Measurements from ENCODE around the gene MYH14.

Gene MYH14

DNA sequence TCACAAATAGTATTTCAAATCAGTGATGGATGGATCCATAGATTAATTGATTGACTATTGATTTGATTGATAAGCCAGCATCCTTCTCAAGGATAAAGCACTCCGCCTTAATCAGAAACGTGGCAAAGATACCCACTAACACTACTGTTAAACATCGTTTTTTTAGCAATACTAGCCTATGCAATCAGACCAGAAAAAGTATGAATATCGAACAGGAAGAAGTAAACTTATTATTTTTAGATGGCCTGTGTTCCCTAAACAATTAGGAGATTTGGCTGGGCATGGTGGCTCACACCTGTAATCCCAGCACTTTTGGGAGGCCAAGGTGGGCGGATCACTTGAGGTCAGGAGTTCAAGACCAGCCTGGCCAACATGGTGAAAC, 49.5 kb downstream of the MYH14 start:
- no peaks in the 10 kb centered on the region for H3F3A ChIP-seq (ENCODE audit: insufficient read depth)
- no peaks in the 10 kb centered on the region for H3K9me2 ChIP-seq (replicated peaks; ENCODE audit: insufficient read depth, low read length)
- H3K79me2 ChIP-seq (ENCODE audit: insufficient read depth, low read length) = no peaks in the 10 kb centered on the region
- no peak overlapping the region for H3K4me3 ChIP-seq (ENCODE audit: insufficient read depth, low read length, poor library complexity, severe bottlenecking)
- H2AFZ ChIP-seq (ENCODE audit: low read depth, low read length, severe bottlenecking) = no peak overlapping the region
- H3K4me2 ChIP-seq (ENCODE audit: low read depth, low read length, poor library complexity, severe bottlenecking) = no peak overlapping the region
- TF ChIP-seq, protein P1, sequence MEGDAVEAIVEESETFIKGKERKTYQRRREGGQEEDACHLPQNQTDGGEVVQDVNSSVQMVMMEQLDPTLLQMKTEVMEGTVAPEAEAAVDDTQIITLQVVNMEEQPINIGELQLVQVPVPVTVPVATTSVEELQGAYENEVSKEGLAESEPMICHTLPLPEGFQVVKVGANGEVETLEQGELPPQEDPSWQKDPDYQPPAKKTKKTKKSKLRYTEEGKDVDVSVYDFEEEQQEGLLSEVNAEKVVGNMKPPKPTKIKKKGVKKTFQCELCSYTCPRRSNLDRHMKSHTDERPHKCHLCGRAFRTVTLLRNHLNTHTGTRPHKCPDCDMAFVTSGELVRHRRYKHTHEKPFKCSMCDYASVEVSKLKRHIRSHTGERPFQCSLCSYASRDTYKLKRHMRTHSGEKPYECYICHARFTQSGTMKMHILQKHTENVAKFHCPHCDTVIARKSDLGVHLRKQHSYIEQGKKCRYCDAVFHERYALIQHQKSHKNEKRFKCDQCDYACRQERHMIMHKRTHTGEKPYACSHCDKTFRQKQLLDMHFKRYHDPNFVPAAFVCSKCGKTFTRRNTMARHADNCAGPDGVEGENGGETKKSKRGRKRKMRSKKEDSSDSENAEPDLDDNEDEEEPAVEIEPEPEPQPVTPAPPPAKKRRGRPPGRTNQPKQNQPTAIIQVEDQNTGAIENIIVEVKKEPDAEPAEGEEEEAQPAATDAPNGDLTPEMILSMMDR (IDR thresholded peaks at IDR 0.05; ENCODE audit: insufficient read depth, low read length, poor library complexity, severe bottlenecking) = no peak
- no peak for TF ChIP-seq EZH2phosphoT487 (conservative IDR thresholded peaks at IDR 0.05; ENCODE audit: low read length)
- no peaks in the 10 kb centered on the region for H3K27me3 ChIP-seq (ENCODE audit: low read length)
- H4K20me1 ChIP-seq (ENCODE audit: low read depth, low read length) = no peaks in the 10 kb centered on the region
- H3K9me3 ChIP-seq (ENCODE audit: insufficient read depth, low read length) = no peaks in the 10 kb centered on the region
- H3K36me3 ChIP-seq (ENCODE audit: low read length) = no peaks in the 10 kb centered on the region
- no peak overlapping the region for H3K27ac ChIP-seq (ENCODE audit: low read depth, low read length)
- no peak overlapping the region for H3K9ac ChIP-seq (ENCODE audit: low read length)

GRCh38 chr19:50255115-50255514, 51.7 kb downstream of the MYH14 start:
- Histone ChIP-seq H3K9me3 (ENCODE audit: insufficient read depth, low read length) (no peaks in the 10 kb centered on the region), H3F3A (ENCODE audit: insufficient read depth) (no peaks in the 10 kb centered on the region), H3K9me2 (replicated peaks; ENCODE audit: insufficient read depth, low read length) (no peaks in the 10 kb centered on the region), H4K20me1 (ENCODE audit: low read depth, low read length) (no peaks in the 10 kb centered on the region), H3K9ac (ENCODE audit: low read length) (no peak overlapping the region), H3K36me3 (ENCODE audit: low read length) (no peaks in the 10 kb centered on the region), H3K27ac (ENCODE audit: low read depth, low read length) (no peak overlapping the region), H3K79me2 (ENCODE audit: insufficient read depth, low read length) (no peaks in the 10 kb centered on the region), H3K4me2 (ENCODE audit: low read depth, low read length, poor library complexity, severe bottlenecking) (no peak overlapping the region), H3K27me3 (ENCODE audit: low read length) (no peaks in the 10 kb centered on the region), H2AFZ (ENCODE audit: low read depth, low read length, severe bottlenecking) (no peak overlapping the region), H3K4me3 (ENCODE audit: insufficient read depth, low read length, poor library complexity, severe bottlenecking) (no peak overlapping the region)
- TF ChIP-seq EZH2phosphoT487 (conservative IDR thresholded peaks at IDR 0.05; ENCODE audit: low read length) = no peak
- TF ChIP-seq, protein P1 (IDR thresholded peaks at IDR 0.05; ENCODE audit: insufficient read depth, low read length, poor library complexity, severe bottlenecking) = peak; percentile 56

DNA sequence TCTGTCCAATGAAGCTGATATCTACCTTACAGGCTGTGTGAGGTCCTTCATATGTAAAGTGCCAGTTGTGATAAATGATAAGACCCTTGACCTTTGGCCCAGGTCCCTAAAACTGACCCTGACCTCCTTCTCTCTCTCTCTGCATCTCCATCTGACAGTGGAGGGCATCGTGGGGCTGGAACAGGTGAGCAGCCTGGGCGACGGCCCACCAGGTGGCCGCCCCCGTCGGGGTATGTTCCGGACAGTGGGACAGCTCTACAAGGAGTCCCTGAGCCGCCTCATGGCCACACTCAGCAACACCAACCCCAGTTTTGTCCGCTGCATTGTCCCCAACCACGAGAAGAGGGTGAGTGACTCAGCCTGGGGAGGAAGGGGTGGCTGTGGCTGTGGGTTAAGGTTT, 53.7 kb downstream of the MYH14 start:
- Histone ChIP-seq H2AFZ (ENCODE audit: low read depth, low read length, severe bottlenecking) (no peak overlapping the region), H3K4me3 (ENCODE audit: insufficient read depth, low read length, poor library complexity, severe bottlenecking) (no peak overlapping the region), H3K79me2 (ENCODE audit: insufficient read depth, low read length) (no peaks in the 10 kb centered on the region), H3K27me3 (ENCODE audit: low read length) (no peaks in the 10 kb centered on the region), H3K36me3 (ENCODE audit: low read length) (no peaks in the 10 kb centered on the region), H3K9me2 (replicated peaks; ENCODE audit: insufficient read depth, low read length) (no peaks in the 10 kb centered on the region), H3F3A (ENCODE audit: insufficient read depth) (no peaks in the 10 kb centered on the region), H4K20me1 (ENCODE audit: low read depth, low read length) (no peaks in the 10 kb centered on the region), H3K9me3 (ENCODE audit: insufficient read depth, low read length) (no peaks in the 10 kb centered on the region), H3K9ac (ENCODE audit: low read length) (no peak overlapping the region), H3K27ac (ENCODE audit: low read depth, low read length) (no peak overlapping the region), H3K4me2 (ENCODE audit: low read depth, low read length, poor library complexity, severe bottlenecking) (no peak overlapping the region)
- TF ChIP-seq, protein P1 (IDR thresholded peaks at IDR 0.05; ENCODE audit: insufficient read depth, low read length, poor library complexity, severe bottlenecking) = no peak
- TF ChIP-seq EZH2phosphoT487 (conservative IDR thresholded peaks at IDR 0.05; ENCODE audit: low read length) = no peak
